ENCODE measurements around the gene ORAI3. TPM values are rescaled to one million over a fixed set of nuclear protein-coding genes. Genes with fewer than 3 reads are reported as not detected.

ORAI3 gene
- polyA plus RNA-seq, 1 donor from 2014 or later, result 7.3 TPM

DNA sequence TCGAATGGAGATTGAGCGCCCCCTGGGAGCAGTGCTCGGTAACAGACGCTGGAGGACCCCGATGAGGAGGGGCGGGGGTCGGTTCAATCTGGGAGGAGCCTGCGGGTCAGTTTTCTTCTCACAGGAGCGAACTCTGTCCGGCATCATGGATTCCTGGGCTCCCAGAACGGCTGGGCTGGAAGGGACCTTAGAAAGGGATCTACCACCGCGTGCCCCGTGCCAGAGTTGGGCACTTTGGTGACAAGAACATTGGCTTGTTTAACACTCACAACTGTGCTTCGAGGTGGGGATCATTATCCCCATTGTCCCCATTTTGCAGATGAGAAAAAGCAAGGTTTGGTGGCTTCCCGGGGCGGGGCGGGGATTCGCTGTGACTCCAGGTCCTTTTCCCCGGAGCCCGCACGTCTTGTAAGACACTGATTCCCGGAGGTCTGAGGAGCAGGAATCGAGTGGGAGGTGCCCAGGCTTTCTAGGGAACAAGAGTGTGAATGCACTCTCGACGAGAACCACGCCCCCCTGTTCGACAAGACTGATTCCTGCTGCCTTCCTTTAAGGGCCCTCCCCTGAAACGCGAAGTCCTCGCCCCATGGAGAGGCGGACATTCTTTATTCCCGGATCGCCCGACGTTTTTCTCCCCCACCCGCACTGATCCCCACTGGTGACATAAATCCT is 27.0 kb upstream of the ORAI3 start:
- Histone ChIP-seq H3K27me3 (ENCODE audit: insufficient read depth, low read depth, low read length) (no peaks in the 10 kb centered on the region), H3K79me2 (replicated peaks; ENCODE audit: insufficient read depth, low read length) (peaks cover 11% of the 10 kb centered on the region), H3K36me3 (ENCODE audit: insufficient read depth, low read length) (no peaks in the 10 kb centered on the region), H3K9ac (ENCODE audit: low read length) (peak overlapping the region; percentile 76), H3K4me3 (ENCODE audit: low read length) (peak overlapping the region; percentile 87), H3K9me3 (ENCODE audit: low read length) (no peaks in the 10 kb centered on the region), H3F3A (ENCODE audit: insufficient read depth, low read length, poor library complexity, severe bottlenecking) (no peaks in the 10 kb centered on the region), H3K27ac (ENCODE audit: low read length) (peak overlapping the region; percentile 94), H4K20me1 (ENCODE audit: insufficient read depth) (no peaks in the 10 kb centered on the region), H3K4me2 (ENCODE audit: low read length) (peak overlapping the region; percentile 60), H2AFZ (ENCODE audit: low read depth, low read length) (peak overlapping the region; percentile 51), H3K9me2 (ENCODE audit: insufficient read depth, low read length) (no peaks in the 10 kb centered on the region)
- no peak for TF ChIP-seq EP300 (conservative IDR thresholded peaks at IDR 0.05; ENCODE audit: poor library complexity, severe bottlenecking)
- no peak for TF ChIP-seq EZH2 (IDR thresholded peaks at IDR 0.05; ENCODE audit: borderline replicate concordance, insufficient read depth, low read length, poor library complexity, severe bottlenecking)
- TF ChIP-seq, protein P1, sequence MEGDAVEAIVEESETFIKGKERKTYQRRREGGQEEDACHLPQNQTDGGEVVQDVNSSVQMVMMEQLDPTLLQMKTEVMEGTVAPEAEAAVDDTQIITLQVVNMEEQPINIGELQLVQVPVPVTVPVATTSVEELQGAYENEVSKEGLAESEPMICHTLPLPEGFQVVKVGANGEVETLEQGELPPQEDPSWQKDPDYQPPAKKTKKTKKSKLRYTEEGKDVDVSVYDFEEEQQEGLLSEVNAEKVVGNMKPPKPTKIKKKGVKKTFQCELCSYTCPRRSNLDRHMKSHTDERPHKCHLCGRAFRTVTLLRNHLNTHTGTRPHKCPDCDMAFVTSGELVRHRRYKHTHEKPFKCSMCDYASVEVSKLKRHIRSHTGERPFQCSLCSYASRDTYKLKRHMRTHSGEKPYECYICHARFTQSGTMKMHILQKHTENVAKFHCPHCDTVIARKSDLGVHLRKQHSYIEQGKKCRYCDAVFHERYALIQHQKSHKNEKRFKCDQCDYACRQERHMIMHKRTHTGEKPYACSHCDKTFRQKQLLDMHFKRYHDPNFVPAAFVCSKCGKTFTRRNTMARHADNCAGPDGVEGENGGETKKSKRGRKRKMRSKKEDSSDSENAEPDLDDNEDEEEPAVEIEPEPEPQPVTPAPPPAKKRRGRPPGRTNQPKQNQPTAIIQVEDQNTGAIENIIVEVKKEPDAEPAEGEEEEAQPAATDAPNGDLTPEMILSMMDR (IDR thresholded peaks at IDR 0.05; ENCODE audit: poor library complexity, severe bottlenecking), result peak; percentile 96
- TF ChIP-seq, protein P2, sequence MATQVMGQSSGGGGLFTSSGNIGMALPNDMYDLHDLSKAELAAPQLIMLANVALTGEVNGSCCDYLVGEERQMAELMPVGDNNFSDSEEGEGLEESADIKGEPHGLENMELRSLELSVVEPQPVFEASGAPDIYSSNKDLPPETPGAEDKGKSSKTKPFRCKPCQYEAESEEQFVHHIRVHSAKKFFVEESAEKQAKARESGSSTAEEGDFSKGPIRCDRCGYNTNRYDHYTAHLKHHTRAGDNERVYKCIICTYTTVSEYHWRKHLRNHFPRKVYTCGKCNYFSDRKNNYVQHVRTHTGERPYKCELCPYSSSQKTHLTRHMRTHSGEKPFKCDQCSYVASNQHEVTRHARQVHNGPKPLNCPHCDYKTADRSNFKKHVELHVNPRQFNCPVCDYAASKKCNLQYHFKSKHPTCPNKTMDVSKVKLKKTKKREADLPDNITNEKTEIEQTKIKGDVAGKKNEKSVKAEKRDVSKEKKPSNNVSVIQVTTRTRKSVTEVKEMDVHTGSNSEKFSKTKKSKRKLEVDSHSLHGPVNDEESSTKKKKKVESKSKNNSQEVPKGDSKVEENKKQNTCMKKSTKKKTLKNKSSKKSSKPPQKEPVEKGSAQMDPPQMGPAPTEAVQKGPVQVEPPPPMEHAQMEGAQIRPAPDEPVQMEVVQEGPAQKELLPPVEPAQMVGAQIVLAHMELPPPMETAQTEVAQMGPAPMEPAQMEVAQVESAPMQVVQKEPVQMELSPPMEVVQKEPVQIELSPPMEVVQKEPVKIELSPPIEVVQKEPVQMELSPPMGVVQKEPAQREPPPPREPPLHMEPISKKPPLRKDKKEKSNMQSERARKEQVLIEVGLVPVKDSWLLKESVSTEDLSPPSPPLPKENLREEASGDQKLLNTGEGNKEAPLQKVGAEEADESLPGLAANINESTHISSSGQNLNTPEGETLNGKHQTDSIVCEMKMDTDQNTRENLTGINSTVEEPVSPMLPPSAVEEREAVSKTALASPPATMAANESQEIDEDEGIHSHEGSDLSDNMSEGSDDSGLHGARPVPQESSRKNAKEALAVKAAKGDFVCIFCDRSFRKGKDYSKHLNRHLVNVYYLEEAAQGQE (IDR thresholded peaks at IDR 0.05; ENCODE audit: borderline replicate concordance), result no peak
- TF ChIP-seq TAF1 (IDR thresholded peaks at IDR 0.05; ENCODE audit: low read depth), result peak; percentile 60
- TF ChIP-seq MXI1 (conservative IDR thresholded peaks at IDR 0.05; ENCODE audit: poor library complexity, severe bottlenecking), result peak; percentile 14
- peak; percentile 86 for TF ChIP-seq SMC3 (conservative IDR thresholded peaks at IDR 0.05; ENCODE audit: poor library complexity)
- peak; percentile 92 for TF ChIP-seq RAD21 (conservative IDR thresholded peaks at IDR 0.05)
- peak; percentile 41 for TF ChIP-seq POLR2AphosphoS5 (IDR thresholded peaks at IDR 0.05)

DNA sequence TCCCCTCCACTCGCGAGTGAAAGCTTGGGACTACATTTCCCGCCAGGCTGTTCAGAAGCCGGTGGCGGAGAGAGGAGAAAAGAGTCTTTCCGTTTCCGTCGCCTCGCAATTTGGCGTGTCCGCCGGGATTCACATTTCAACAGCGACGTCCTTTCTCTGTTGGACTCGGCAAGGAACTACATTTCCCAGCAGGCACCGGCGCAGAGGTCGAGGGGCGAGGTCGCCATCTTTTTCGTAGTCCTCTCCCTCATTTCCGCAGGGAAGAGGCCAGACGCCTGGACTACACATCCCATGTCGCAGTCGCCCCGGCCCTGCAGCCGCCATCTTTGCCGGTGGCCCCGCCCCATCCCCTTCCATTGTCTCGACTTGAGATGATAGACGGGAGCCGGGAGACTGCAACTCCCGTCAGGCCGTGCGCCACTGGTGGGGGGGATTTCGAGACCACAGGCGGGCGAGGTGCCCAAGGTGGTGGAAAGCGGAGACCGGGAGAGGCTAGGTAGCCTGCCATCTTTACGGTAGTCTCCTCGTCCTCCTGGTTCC is 26.4 kb upstream of the ORAI3 start:
- no peaks in the 10 kb centered on the region for H3K9me3 ChIP-seq (ENCODE audit: low read length)
- no peaks in the 10 kb centered on the region for H4K20me1 ChIP-seq (ENCODE audit: insufficient read depth)
- no peaks in the 10 kb centered on the region for H3K27me3 ChIP-seq (ENCODE audit: insufficient read depth, low read depth, low read length)
- H3K9me2 ChIP-seq (ENCODE audit: insufficient read depth, low read length), result no peaks in the 10 kb centered on the region
- TF ChIP-seq, protein P2 (IDR thresholded peaks at IDR 0.05; ENCODE audit: borderline replicate concordance), result no peak
- TF ChIP-seq EZH2 (IDR thresholded peaks at IDR 0.05; ENCODE audit: borderline replicate concordance, insufficient read depth, low read length, poor library complexity, severe bottlenecking) (no peak), TAF1 (IDR thresholded peaks at IDR 0.05; ENCODE audit: low read depth) (peak; percentile 70), MXI1 (conservative IDR thresholded peaks at IDR 0.05; ENCODE audit: poor library complexity, severe bottlenecking) (no peak), RAD21 (conservative IDR thresholded peaks at IDR 0.05) (no peak), SMC3 (conservative IDR thresholded peaks at IDR 0.05; ENCODE audit: poor library complexity) (no peak), POLR2AphosphoS5 (IDR thresholded peaks at IDR 0.05) (no peak), EP300 (conservative IDR thresholded peaks at IDR 0.05; ENCODE audit: poor library complexity, severe bottlenecking) (peak; percentile 53)
- TF ChIP-seq, protein P1 (IDR thresholded peaks at IDR 0.05; ENCODE audit: poor library complexity, severe bottlenecking), result no peak
- H3K27ac ChIP-seq (ENCODE audit: low read length), result peak overlapping the region; percentile 95
- peak overlapping the region; percentile 60 for H3K4me2 ChIP-seq (ENCODE audit: low read length)
- peak overlapping the region; percentile 88 for H3K9ac ChIP-seq (ENCODE audit: low read length)
- H3K4me3 ChIP-seq (ENCODE audit: low read length), result peak overlapping the region; percentile 87
- no peaks in the 10 kb centered on the region for H3F3A ChIP-seq (ENCODE audit: insufficient read depth, low read length, poor library complexity, severe bottlenecking)
- H3K79me2 ChIP-seq (replicated peaks; ENCODE audit: insufficient read depth, low read length), result peaks cover 11% of the 10 kb centered on the region
- H3K36me3 ChIP-seq (ENCODE audit: insufficient read depth, low read length), result no peaks in the 10 kb centered on the region
- peak overlapping the region; percentile 51 for H2AFZ ChIP-seq (ENCODE audit: low read depth, low read length)
